NCI-H460 (cell line): ENCODE measurements around the gene FBXO7. TPM values are rescaled to one million over a fixed set of nuclear protein-coding genes. Genes with fewer than 3 reads are reported as not detected.

ENCODE experiments used
- DNase-seq: peaks from one replicate; pipeline ENCODE4 v3.0.0-alpha.2; 2016; ENCODE audit warnings: low read depth; ENCODE audit errors: extremely low read depth
- total RNA-seq: library from RNA; depleted of rRNA; stranded (reverse); fragments of >200 nt; shearing (Covaris generic); gene quantifications from 2 replicates; pipeline ENCODE4 v1.2.3, GENCODE V29; 2014; rRNA removed

Gene FBXO7
- total RNA-seq, 1 experiment from 2014 or later, result 70.5 TPM

GRCh38 chr22:32548039-32548438 is 73.4 kb downstream of the FBXO7 start:
- DNase-seq, result no peak

Other genes with a start within 250 kb of the FBXO7 start
- gene SLC5A4, start 219.5 kb upstream of the FBXO7 start, total RNA-seq, result not detected in 2 replicates
- gene RFPL3, start 116.9 kb upstream of the FBXO7 start, total RNA-seq, result not detected in 2 replicates
- gene RTCB, start 62.6 kb upstream of the FBXO7 start, total RNA-seq, result 75.7 and 76.9 TPM in 2 replicates
- gene BPIFC, start 10.4 kb upstream of the FBXO7 start, total RNA-seq, result not detected in 2 replicates